ENCODE measurements around the gene FSTL5. TPM values are rescaled to one million over a fixed set of nuclear protein-coding genes. Genes with fewer than 3 reads are reported as not detected.

The FSTL5 gene
- polyA plus RNA-seq, 3 donors, result not detected

- WGBS (ENCODE audit: insufficient coverage), result 67% methylated on average over 1 of the region's 1 CpG
- Mint-ChIP-seq H3K4me3 (no peak overlapping the region), H3K9me3 (no peaks in the 10 kb centered on the region), H3K4me1 (no peaks in the 10 kb centered on the region), H3K27ac (no peak overlapping the region), H3K27me3 (ENCODE audit: low read depth in 3 of 3) (no peaks in the 10 kb centered on the region), H3K36me3 (no peaks in the 10 kb centered on the region)
- Histone ChIP-seq H4K20me1 (ENCODE audit: insufficient read depth, low read length) (no peaks in the 10 kb centered on the region), H3K27ac (ENCODE audit: low read depth in 1 of 2, low read length in 2 of 2) (no peak overlapping the region), H3K36me3 (replicated peaks in 1 of 2; ENCODE audit: control insufficient read depth in 1 of 2, insufficient read depth in 2 of 2, low read length in 2 of 2) (no peaks in the 10 kb centered on the region), H3K4me1 (ENCODE audit: control insufficient read depth in 1 of 2, insufficient read depth in 2 of 2, low read length in 2 of 2) (no peaks in the 10 kb centered on the region), H3K9me3 (replicated peaks in 1 of 2; ENCODE audit: control insufficient read depth in 1 of 2, insufficient read depth in 1 of 2, low read length in 2 of 2) (no peaks in the 10 kb centered on the region), H3K4me2 (replicated peaks; ENCODE audit: extremely low read depth, low read length, poor library complexity, severe bottlenecking) (no peak overlapping the region), H3K9ac (ENCODE audit: insufficient read depth, low read length, poor library complexity, severe bottlenecking) (no peak overlapping the region), H3K79me2 (ENCODE audit: insufficient read depth, low read length) (no peaks in the 10 kb centered on the region), H3K4me3 (replicated peaks in 1 of 3; ENCODE audit: low read depth in 2 of 3, low read length in 3 of 3) (no peak overlapping the region), H3K27me3 (ENCODE audit: control insufficient read depth in 2 of 2, insufficient read depth in 2 of 2, low read length in 2 of 2) (no peaks in the 10 kb centered on the region), H2AFZ (ENCODE audit: insufficient read depth, low read depth, low read length, poor library complexity, severe bottlenecking) (no peak overlapping the region)
- no peak for DNase-seq
- intact Hi-C loops (cut with micrococcal nuclease), result no loop called here
- no peak for TF ChIP-seq CTCF (IDR thresholded peaks at IDR 0.05)
Measured at GRCh38 chr4:161931089-161931488, 232.7 kb downstream of the FSTL5 start.

DNA sequence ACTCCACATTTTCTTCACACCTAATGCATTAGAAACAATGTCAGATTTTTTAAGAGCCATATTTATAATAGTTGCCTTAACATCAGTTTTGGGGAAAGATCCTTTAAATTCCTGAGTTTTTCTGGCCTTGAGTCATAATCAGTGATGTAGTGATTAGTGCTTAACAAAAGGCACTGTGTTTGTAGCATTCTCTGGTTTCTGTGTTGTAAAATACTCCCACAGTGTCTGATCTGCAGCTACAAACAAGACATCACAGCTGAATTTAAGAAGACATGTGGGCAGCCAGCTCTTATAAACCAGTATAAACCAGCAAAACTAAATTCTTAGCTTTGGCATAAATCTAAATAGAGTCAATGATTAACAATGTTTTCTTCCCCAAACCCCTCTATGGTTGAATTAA, 233.8 kb downstream of the FSTL5 start:
- no peak overlapping the region for H2AFZ ChIP-seq (ENCODE audit: insufficient read depth, low read depth, low read length, poor library complexity, severe bottlenecking)
- H3K79me2 ChIP-seq (ENCODE audit: insufficient read depth, low read length), result no peaks in the 10 kb centered on the region
- no peak overlapping the region for H3K27ac Mint-ChIP-seq
- H3K36me3 ChIP-seq (replicated peaks in 1 of 2; ENCODE audit: control insufficient read depth in 1 of 2, insufficient read depth in 2 of 2, low read length in 2 of 2), result no peaks in the 10 kb centered on the region
- no peak overlapping the region for H3K4me3 Mint-ChIP-seq
- no peak overlapping the region for H3K4me3 ChIP-seq (replicated peaks in 1 of 3; ENCODE audit: low read depth in 2 of 3, low read length in 3 of 3)
- H3K4me1 Mint-ChIP-seq, result no peaks in the 10 kb centered on the region
- no peaks in the 10 kb centered on the region for H3K27me3 ChIP-seq (ENCODE audit: control insufficient read depth in 2 of 2, insufficient read depth in 2 of 2, low read length in 2 of 2)
- H3K4me1 ChIP-seq (ENCODE audit: control insufficient read depth in 1 of 2, insufficient read depth in 2 of 2, low read length in 2 of 2), result no peaks in the 10 kb centered on the region
- no peaks in the 10 kb centered on the region for H4K20me1 ChIP-seq (ENCODE audit: insufficient read depth, low read length)
- no peaks in the 10 kb centered on the region for H3K27me3 Mint-ChIP-seq (ENCODE audit: low read depth in 3 of 3)
- no peak overlapping the region for H3K4me2 ChIP-seq (replicated peaks; ENCODE audit: extremely low read depth, low read length, poor library complexity, severe bottlenecking)
- no peaks in the 10 kb centered on the region for H3K9me3 Mint-ChIP-seq
- no peaks in the 10 kb centered on the region for H3K36me3 Mint-ChIP-seq
- H3K27ac ChIP-seq (ENCODE audit: low read depth in 1 of 2, low read length in 2 of 2), result no peak overlapping the region
- intact Hi-C loops (cut with micrococcal nuclease), result no loop called here
- DNase-seq, result no peak
- no peak for TF ChIP-seq CTCF (IDR thresholded peaks at IDR 0.05)
- no peak overlapping the region for H3K9ac ChIP-seq (ENCODE audit: insufficient read depth, low read length, poor library complexity, severe bottlenecking)
- H3K9me3 ChIP-seq (replicated peaks in 1 of 2; ENCODE audit: control insufficient read depth in 1 of 2, insufficient read depth in 1 of 2, low read length in 2 of 2), result no peaks in the 10 kb centered on the region
